Measurements from ENCODE around the gene PEPD. TPM values are rescaled to one million over a fixed set of nuclear protein-coding genes. Genes with fewer than 3 reads are reported as not detected.

The PEPD gene
- total RNA-seq, 1 donor from 2014 or later, result 49.7 TPM

- H3K27me3 Mint-ChIP-seq (ENCODE audit: low read depth), result no peaks in the 10 kb centered on the region
- no peaks in the 10 kb centered on the region for H3K9me3 Mint-ChIP-seq
- no peak overlapping the region for H3K27ac Mint-ChIP-seq
- TF ChIP-seq, protein P1, sequence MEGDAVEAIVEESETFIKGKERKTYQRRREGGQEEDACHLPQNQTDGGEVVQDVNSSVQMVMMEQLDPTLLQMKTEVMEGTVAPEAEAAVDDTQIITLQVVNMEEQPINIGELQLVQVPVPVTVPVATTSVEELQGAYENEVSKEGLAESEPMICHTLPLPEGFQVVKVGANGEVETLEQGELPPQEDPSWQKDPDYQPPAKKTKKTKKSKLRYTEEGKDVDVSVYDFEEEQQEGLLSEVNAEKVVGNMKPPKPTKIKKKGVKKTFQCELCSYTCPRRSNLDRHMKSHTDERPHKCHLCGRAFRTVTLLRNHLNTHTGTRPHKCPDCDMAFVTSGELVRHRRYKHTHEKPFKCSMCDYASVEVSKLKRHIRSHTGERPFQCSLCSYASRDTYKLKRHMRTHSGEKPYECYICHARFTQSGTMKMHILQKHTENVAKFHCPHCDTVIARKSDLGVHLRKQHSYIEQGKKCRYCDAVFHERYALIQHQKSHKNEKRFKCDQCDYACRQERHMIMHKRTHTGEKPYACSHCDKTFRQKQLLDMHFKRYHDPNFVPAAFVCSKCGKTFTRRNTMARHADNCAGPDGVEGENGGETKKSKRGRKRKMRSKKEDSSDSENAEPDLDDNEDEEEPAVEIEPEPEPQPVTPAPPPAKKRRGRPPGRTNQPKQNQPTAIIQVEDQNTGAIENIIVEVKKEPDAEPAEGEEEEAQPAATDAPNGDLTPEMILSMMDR (IDR thresholded peaks at IDR 0.05; ENCODE audit: unreplicated experiment), result no peak
- no peak for DNase-seq (ENCODE audit: low spot score in 2 of 2, unreplicated experiment in 2 of 2)
- H3K4me3 Mint-ChIP-seq, result no peak overlapping the region
- H3K36me3 Mint-ChIP-seq, result peaks cover 2% of the 10 kb centered on the region
- peaks cover 9% of the 10 kb centered on the region for H3K4me1 Mint-ChIP-seq
Observed at GRCh38 chr19:33412601-33413425, 108.8 kb downstream of the PEPD start.

GRCh38 chr19:33411621-33412180 is 109.9 kb downstream of the PEPD start:
- Mint-ChIP-seq H3K27me3 (ENCODE audit: low read depth) (no peaks in the 10 kb centered on the region), H3K4me3 (no peak overlapping the region), H3K36me3 (peaks cover 2% of the 10 kb centered on the region), H3K4me1 (peaks cover 6% of the 10 kb centered on the region), H3K9me3 (no peaks in the 10 kb centered on the region), H3K27ac (no peak overlapping the region)
- TF ChIP-seq, protein P1 (IDR thresholded peaks at IDR 0.05; ENCODE audit: unreplicated experiment), result no peak
- DNase-seq (ENCODE audit: low spot score in 2 of 2, unreplicated experiment in 2 of 2), result no peak

DNA sequence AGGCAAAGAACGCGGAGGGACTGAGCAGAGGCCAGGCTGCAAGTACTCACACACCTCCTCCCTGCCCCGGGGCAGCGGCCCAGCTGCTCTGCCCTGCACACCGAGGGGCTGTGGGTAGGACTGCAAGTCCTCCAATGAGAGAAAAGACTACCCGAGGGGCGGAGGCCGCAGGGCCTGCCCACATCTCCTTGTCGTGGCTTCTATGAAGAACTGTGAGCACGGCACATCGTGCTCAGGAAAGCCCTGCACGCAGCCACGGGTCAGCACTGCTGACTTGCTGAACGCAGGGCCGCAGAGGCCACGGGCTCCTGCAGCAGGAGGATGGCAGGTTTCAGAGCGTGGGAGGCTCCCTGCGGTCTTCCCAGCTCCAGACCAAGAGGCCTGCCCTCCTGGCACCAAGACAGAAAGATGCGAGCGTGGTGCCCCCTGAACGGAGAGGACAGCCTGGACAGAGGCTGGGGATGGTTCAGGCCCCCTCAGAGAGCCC is 110.6 kb downstream of the PEPD start:
- Mint-ChIP-seq H3K4me3 (no peak overlapping the region), H3K36me3 (peaks cover 2% of the 10 kb centered on the region), H3K9me3 (no peaks in the 10 kb centered on the region), H3K4me1 (no peaks in the 10 kb centered on the region), H3K27ac (no peak overlapping the region), H3K27me3 (ENCODE audit: low read depth) (no peaks in the 10 kb centered on the region)
- TF ChIP-seq, protein P1 (IDR thresholded peaks at IDR 0.05; ENCODE audit: unreplicated experiment), result no peak
- no peak for DNase-seq (ENCODE audit: low spot score in 2 of 2, unreplicated experiment in 2 of 2)

DNA sequence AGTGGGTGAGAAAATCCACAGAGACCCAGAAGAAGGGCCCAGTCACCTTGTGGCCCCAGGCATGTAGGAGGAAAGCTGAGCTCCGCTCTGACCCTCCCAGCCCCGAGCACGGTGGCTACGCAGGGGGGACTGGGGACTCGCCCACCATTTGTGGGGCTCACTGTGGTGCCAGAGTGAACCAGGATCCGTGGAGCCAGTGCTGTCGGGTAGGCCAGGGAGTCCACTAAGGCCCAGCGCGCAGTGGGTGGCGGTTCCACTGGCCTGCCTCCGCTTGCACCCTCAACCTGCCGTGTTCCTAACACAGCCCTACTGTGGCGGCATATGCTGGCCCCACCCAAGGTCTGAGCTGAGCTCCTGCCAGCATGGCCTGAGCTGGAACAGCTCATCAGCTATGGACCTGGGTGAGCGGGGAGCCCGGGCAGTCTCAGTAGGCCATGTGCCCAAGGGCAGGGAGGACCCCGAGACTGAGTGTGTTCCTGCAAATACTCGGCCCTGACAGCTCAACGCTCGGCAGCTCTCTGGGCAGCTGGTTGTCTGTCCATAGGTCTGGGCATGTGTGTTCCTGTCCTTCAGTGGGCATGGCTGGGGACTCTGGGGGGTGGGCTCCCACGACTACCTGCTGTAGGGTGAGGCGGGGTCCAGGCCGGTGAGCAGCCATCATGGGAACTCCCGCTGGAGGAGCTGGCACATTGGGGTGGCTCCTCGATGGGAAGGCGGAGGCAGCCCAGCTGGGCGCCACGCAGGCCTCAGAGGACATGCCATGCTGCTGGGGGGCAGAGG is 111.5 kb downstream of the PEPD start:
- TF ChIP-seq, protein P1 (IDR thresholded peaks at IDR 0.05; ENCODE audit: unreplicated experiment), result no peak
- H3K27ac Mint-ChIP-seq, result no peak overlapping the region
- H3K4me1 Mint-ChIP-seq, result no peaks in the 10 kb centered on the region
- no peaks in the 10 kb centered on the region for H3K27me3 Mint-ChIP-seq (ENCODE audit: low read depth)
- no peak overlapping the region for H3K4me3 Mint-ChIP-seq
- H3K36me3 Mint-ChIP-seq, result peaks cover 2% of the 10 kb centered on the region
- no peaks in the 10 kb centered on the region for H3K9me3 Mint-ChIP-seq
- no peak for DNase-seq (ENCODE audit: low spot score in 2 of 2, unreplicated experiment in 2 of 2)

GRCh38 chr19:33408538-33409434 is 112.8 kb downstream of the PEPD start:
- no peak for DNase-seq (ENCODE audit: low spot score in 2 of 2, unreplicated experiment in 2 of 2)
- no peaks in the 10 kb centered on the region for H3K9me3 Mint-ChIP-seq
- peaks cover 5% of the 10 kb centered on the region for H3K4me1 Mint-ChIP-seq
- no peaks in the 10 kb centered on the region for H3K27me3 Mint-ChIP-seq (ENCODE audit: low read depth)
- peaks cover 2% of the 10 kb centered on the region for H3K36me3 Mint-ChIP-seq
- no peak overlapping the region for H3K4me3 Mint-ChIP-seq
- TF ChIP-seq, protein P1 (IDR thresholded peaks at IDR 0.05; ENCODE audit: unreplicated experiment), result no peak
- H3K27ac Mint-ChIP-seq, result no peak overlapping the region
